OCI-LY7 (cell line): Measurements from ENCODE around the gene CETN1. TPM values are rescaled to one million over a fixed set of nuclear protein-coding genes. Genes with fewer than 3 reads are reported as not detected.

Experiments
- BruUV-seq: library from RNA; stranded (reverse); fragments of 400-500 nt; replicated peaks from 2 replicates; lab custom pipeline; 2021; lab: Mats Ljungman, UMichigan
- CTCF ChIA-PET: fragments of 300-600 bp; sonication (Branson Sonifier 250); formaldehyde crosslinking; loops from one replicate; lab custom pipeline; 2022; ENCODE audit warnings: antibody characterized with exemption; ENCODE audit not compliant: unreplicated experiment; lab: Charles Lee
- POLR2A ChIA-PET: fragments of 300-600 bp; sonication (Branson Sonifier 250); formaldehyde crosslinking; loops from one replicate; lab custom pipeline; 2022; ENCODE audit warnings: antibody characterized with exemption; lab: Charles Lee
- DNase-seq: peaks from one replicate; pipeline ENCODE4 v3.0.0-alpha.2; 2015; ENCODE audit warnings: low spot score
- H2AFZ ChIP-seq: fragments of 200-600 bp; sonication (generic), shearing (Covaris generic); 2 replicates; pipeline ENCODE4 v1.6.1; 2014; ENCODE audit warnings: mild to moderate bottlenecking, antibody characterized with exemption, low read length, moderate library complexity
- H3K27ac ChIP-seq: fragments of 200-600 bp; sonication (generic); 2 replicates; pipeline ENCODE4 v1.5.1; 2014; ENCODE audit warnings: mixed run types, low read depth, mild to moderate bottlenecking, moderate library complexity, low read length, inconsistent platforms; ENCODE audit not compliant: poor library complexity, severe bottlenecking
- H3K36me3 ChIP-seq: fragments of 200-600 bp; sonication (generic); 2 replicates; pipeline ENCODE4 v1.6.1; 2014; ENCODE audit warnings: mild to moderate bottlenecking, antibody characterized with exemption, low read length, moderate library complexity, mixed read lengths; ENCODE audit not compliant: insufficient read depth
- H3K4me1 ChIP-seq: fragments of 200-600 bp; sonication (generic); 2 replicates; pipeline ENCODE4 v1.5.1; 2014; ENCODE audit warnings: mild to moderate bottlenecking, low read length; ENCODE audit not compliant: insufficient read depth, poor library complexity, severe bottlenecking
- H3K4me2 ChIP-seq: fragments of 200-600 bp; sonication (generic); 2 replicates; pipeline ENCODE4 v1.6.1; 2014; ENCODE audit warnings: mild to moderate bottlenecking, low read length
- H3K4me3 ChIP-seq: fragments of 200-600 bp; sonication (generic); 2 replicates; pipeline ENCODE4 v1.5.1; 2014; ENCODE audit warnings: mild to moderate bottlenecking, low read depth, low read length; ENCODE audit not compliant: poor library complexity, severe bottlenecking
- H3K79me2 ChIP-seq: fragments of 200-600 bp; sonication (generic); 2 replicates; pipeline ENCODE4 v1.6.1; 2016; ENCODE audit warnings: low read depth, mild to moderate bottlenecking, low read length, moderate library complexity, mixed read lengths; ENCODE audit not compliant: insufficient read depth
- H3K9me2 ChIP-seq: fragments of 200-600 bp; sonication (generic); 2 replicates; pipeline ENCODE4 v1.6.1; 2016; ENCODE audit warnings: mild to moderate bottlenecking, low read length, mixed read lengths; ENCODE audit not compliant: insufficient read depth
- H3K9me3 ChIP-seq: fragments of 200-600 bp; sonication (generic); 2 replicates; pipeline ENCODE4 v1.6.1; 2014; ENCODE audit warnings: mild to moderate bottlenecking, mixed run types, low read length, mixed read lengths
- H4K20me1 ChIP-seq: fragments of 200-600 bp; sonication (generic); 2 replicates; pipeline ENCODE4 v1.6.1; 2014; ENCODE audit warnings: mild to moderate bottlenecking, antibody characterized with exemption, low read length, moderate library complexity, mixed read lengths; ENCODE audit not compliant: insufficient read depth
- EZH2phosphoT487 ChIP-seq: fragments of 200-600 bp; sonication (generic); IDR thresholded peaks from 2 replicates; pipeline ENCODE4 v1.6.1; 2018; ENCODE audit warnings: low read depth, borderline replicate concordance, mild to moderate bottlenecking, mixed run types, antibody characterized with exemption, low read length, moderate library complexity, mixed read lengths
- intact Hi-C: fragments of 100-400 bp; cut with micrococcal nuclease; formaldehyde crosslinking; loops from one replicate; pipeline ENCODE4 v1.10.0; 2022; ENCODE audit not compliant: unreplicated experiment
- total RNA-seq, 2 experiments: library from RNA; depleted of rRNA in 1 of 2; stranded (reverse); fragments of >200 nt in 1 of 2; shearing (Covaris generic) in 1 of 2; gene quantifications; 2 replicates each; pipeline ENCODE4 v1.2.3, GENCODE V29; 2014 to 2022
- TF ChIP-seq, protein P1 (sequence below): fragments of 200-600 bp; sonication (generic); conservative IDR thresholded peaks from 2 replicates; pipeline ENCODE4 v1.5.1; 2014; ENCODE audit warnings: mild to moderate bottlenecking, antibody characterized with exemption, low read length, moderate library complexity, mixed read lengths

The CETN1 gene
- total RNA-seq, 2 experiments from 2014 or later = not detected

DNA sequence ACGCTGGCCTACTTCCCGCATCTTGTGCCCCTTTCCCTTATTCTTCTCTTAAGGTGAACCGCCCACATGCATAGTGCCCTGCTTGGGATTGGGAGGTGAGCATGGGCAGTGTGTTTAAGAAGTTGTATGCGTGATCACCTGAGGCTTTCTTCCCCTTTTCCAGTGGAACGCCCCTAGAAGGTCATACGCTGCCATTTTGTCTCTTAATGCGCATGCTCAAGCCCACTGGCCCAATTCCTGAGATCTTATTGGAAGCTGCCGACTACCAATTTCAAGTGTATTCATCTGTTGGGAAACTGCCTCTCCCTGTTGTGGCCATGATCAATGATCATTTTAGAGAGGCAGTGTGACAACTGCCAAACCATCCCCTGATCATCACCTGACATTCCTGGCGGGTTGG lies 3.3 kb upstream of the CETN1 start:
- H3K9me2 ChIP-seq = no peaks in the 10 kb centered on the region
- H3K4me1 ChIP-seq = no peaks in the 10 kb centered on the region
- TF ChIP-seq, protein P1, sequence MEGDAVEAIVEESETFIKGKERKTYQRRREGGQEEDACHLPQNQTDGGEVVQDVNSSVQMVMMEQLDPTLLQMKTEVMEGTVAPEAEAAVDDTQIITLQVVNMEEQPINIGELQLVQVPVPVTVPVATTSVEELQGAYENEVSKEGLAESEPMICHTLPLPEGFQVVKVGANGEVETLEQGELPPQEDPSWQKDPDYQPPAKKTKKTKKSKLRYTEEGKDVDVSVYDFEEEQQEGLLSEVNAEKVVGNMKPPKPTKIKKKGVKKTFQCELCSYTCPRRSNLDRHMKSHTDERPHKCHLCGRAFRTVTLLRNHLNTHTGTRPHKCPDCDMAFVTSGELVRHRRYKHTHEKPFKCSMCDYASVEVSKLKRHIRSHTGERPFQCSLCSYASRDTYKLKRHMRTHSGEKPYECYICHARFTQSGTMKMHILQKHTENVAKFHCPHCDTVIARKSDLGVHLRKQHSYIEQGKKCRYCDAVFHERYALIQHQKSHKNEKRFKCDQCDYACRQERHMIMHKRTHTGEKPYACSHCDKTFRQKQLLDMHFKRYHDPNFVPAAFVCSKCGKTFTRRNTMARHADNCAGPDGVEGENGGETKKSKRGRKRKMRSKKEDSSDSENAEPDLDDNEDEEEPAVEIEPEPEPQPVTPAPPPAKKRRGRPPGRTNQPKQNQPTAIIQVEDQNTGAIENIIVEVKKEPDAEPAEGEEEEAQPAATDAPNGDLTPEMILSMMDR = no peak
- TF ChIP-seq EZH2phosphoT487 = no peak
- BruUV-seq = no TSS peak
- H3K36me3 ChIP-seq = no peaks in the 10 kb centered on the region
- intact Hi-C loops = no loop called here
- ChIA-PET CTCF (no interaction called here), POLR2A (interaction anchor here (0.5 to 0.7 kb wide), 2 partner anchors 56 to 203 kb away, joined by 3 read pairs; no protein-coding TSS in a partner anchor)
- H3K27ac ChIP-seq = no peak overlapping the region
- no peak overlapping the region for H3K4me3 ChIP-seq
- H3K79me2 ChIP-seq = no peaks in the 10 kb centered on the region
- H2AFZ ChIP-seq = no peak overlapping the region
- H3K4me2 ChIP-seq = no peak overlapping the region
- DNase-seq = no peak
- no peaks in the 10 kb centered on the region for H3K9me3 ChIP-seq
- H4K20me1 ChIP-seq = no peaks in the 10 kb centered on the region

DNA sequence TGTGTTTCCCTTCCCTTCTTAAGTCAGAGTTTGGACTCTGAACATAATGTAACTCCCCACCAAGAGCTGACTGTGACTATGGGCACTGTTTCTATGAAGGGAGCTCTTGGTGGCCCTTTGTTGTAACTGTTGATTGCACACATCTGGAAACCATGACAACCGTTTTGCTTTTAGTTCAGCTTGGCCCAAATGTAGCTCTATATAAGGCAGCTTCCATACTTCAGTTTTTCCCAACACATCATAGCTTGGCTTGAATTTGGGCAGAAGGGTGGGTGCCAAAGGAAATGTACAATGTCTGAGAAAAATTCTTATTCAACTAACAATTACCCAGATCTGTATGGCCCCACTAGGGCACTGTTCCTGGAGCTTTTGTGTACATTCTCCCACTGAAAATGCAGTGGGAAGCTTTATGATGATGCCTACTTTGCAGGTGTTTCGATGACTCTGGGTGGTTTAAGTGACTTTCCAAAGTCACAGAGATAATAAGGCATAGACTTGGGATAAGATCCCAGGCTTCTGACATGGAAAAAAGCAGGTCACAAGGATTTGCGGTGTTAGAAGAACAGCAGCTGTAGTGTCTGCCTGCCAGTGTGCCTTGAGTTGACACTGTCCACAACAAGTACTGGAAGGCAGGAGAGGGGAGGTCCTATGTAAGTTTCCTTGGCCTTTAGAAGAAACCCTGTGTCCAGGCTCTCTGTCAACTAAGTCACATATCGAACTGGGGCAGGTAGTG lies 2.4 kb upstream of the CETN1 start:
- no TSS peak for BruUV-seq
- POLR2A ChIA-PET = interaction anchor here (0.7 kb wide), 1 partner anchor 429 kb away, joined by 3 read pairs; no protein-coding TSS in a partner anchor

More for the DNA sequence above, 2.4 kb upstream of the CETN1 start:
- H4K20me1 ChIP-seq = no peaks in the 10 kb centered on the region
- H3K79me2 ChIP-seq = no peaks in the 10 kb centered on the region
- intact Hi-C loops = no loop called here
- H3K9me3 ChIP-seq = no peaks in the 10 kb centered on the region
- no peak overlapping the region for H3K4me2 ChIP-seq
- H3K4me1 ChIP-seq = no peaks in the 10 kb centered on the region
- no peaks in the 10 kb centered on the region for H3K36me3 ChIP-seq
- H3K9me2 ChIP-seq = no peaks in the 10 kb centered on the region
- no peak overlapping the region for H2AFZ ChIP-seq
- CTCF ChIA-PET = no interaction called here
- TF ChIP-seq EZH2phosphoT487 = no peak
- TF ChIP-seq, protein P1 = no peak
- DNase-seq = no peak
- H3K27ac ChIP-seq = no peak overlapping the region
- no peak overlapping the region for H3K4me3 ChIP-seq
